ENCODE results near the gene LETM1. TPM values are rescaled to one million over a fixed set of nuclear protein-coding genes. Genes with fewer than 3 reads are reported as not detected.

Gene LETM1
- total and polyA plus RNA-seq, 2 experiments from 2014 or later = 23.3 to 68.9 TPM

DNA sequence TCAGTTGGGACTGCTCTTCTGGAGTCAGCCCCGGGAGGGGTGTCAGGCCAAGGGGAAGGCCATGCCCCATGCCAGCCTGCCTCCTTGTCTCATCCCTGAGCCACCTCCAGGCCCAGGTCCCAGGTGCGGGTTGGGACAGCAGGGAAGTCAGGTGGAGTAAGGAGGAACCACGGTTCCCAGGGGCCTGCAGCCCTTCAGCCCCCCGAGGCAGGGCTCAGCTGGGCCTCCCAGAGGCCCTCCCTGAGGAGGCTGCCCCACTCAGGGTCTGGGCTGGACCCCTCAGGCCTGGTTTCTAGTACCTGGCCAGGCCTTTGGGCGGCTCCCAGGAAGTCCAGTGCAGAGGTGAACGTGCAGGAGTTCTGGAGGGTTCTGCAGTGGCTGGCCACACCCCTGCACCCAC is 86.3 kb downstream of the LETM1 start:
- Mint-ChIP-seq H3K27ac (no peak overlapping the region), H3K9me3 (no peaks in the 10 kb centered on the region; the same call in 2 of the 3 replicates), H3K4me3 (no peak overlapping the region), H3K36me3 (ENCODE audit: low read depth) (no peaks in the 10 kb centered on the region), H3K4me1 (peaks cover 12% of the 10 kb centered on the region), H3K27me3 (ENCODE audit: insufficient read depth, low read depth, poor library complexity) (peaks cover 19% of the 10 kb centered on the region)
- no peak overlapping the region for H3K4me2 ChIP-seq
- H3K9me2 ChIP-seq (ENCODE audit: insufficient read depth) = no peaks in the 10 kb centered on the region
- H3K27ac ChIP-seq (ENCODE audit: low read depth) = no peak overlapping the region
- DNase-seq (ENCODE audit: low spot score) = no peak
- no peaks in the 10 kb centered on the region for H3K27me3 ChIP-seq (ENCODE audit: insufficient read depth)
- no peak for ATAC-seq
- H4K20me1 ChIP-seq (replicated peaks; ENCODE audit: insufficient read depth) = no peaks in the 10 kb centered on the region
- TF ChIP-seq EZH2phosphoT487 (IDR thresholded peaks at IDR 0.05; ENCODE audit: unreplicated experiment) = no peak
- TF ChIP-seq, protein P1, sequence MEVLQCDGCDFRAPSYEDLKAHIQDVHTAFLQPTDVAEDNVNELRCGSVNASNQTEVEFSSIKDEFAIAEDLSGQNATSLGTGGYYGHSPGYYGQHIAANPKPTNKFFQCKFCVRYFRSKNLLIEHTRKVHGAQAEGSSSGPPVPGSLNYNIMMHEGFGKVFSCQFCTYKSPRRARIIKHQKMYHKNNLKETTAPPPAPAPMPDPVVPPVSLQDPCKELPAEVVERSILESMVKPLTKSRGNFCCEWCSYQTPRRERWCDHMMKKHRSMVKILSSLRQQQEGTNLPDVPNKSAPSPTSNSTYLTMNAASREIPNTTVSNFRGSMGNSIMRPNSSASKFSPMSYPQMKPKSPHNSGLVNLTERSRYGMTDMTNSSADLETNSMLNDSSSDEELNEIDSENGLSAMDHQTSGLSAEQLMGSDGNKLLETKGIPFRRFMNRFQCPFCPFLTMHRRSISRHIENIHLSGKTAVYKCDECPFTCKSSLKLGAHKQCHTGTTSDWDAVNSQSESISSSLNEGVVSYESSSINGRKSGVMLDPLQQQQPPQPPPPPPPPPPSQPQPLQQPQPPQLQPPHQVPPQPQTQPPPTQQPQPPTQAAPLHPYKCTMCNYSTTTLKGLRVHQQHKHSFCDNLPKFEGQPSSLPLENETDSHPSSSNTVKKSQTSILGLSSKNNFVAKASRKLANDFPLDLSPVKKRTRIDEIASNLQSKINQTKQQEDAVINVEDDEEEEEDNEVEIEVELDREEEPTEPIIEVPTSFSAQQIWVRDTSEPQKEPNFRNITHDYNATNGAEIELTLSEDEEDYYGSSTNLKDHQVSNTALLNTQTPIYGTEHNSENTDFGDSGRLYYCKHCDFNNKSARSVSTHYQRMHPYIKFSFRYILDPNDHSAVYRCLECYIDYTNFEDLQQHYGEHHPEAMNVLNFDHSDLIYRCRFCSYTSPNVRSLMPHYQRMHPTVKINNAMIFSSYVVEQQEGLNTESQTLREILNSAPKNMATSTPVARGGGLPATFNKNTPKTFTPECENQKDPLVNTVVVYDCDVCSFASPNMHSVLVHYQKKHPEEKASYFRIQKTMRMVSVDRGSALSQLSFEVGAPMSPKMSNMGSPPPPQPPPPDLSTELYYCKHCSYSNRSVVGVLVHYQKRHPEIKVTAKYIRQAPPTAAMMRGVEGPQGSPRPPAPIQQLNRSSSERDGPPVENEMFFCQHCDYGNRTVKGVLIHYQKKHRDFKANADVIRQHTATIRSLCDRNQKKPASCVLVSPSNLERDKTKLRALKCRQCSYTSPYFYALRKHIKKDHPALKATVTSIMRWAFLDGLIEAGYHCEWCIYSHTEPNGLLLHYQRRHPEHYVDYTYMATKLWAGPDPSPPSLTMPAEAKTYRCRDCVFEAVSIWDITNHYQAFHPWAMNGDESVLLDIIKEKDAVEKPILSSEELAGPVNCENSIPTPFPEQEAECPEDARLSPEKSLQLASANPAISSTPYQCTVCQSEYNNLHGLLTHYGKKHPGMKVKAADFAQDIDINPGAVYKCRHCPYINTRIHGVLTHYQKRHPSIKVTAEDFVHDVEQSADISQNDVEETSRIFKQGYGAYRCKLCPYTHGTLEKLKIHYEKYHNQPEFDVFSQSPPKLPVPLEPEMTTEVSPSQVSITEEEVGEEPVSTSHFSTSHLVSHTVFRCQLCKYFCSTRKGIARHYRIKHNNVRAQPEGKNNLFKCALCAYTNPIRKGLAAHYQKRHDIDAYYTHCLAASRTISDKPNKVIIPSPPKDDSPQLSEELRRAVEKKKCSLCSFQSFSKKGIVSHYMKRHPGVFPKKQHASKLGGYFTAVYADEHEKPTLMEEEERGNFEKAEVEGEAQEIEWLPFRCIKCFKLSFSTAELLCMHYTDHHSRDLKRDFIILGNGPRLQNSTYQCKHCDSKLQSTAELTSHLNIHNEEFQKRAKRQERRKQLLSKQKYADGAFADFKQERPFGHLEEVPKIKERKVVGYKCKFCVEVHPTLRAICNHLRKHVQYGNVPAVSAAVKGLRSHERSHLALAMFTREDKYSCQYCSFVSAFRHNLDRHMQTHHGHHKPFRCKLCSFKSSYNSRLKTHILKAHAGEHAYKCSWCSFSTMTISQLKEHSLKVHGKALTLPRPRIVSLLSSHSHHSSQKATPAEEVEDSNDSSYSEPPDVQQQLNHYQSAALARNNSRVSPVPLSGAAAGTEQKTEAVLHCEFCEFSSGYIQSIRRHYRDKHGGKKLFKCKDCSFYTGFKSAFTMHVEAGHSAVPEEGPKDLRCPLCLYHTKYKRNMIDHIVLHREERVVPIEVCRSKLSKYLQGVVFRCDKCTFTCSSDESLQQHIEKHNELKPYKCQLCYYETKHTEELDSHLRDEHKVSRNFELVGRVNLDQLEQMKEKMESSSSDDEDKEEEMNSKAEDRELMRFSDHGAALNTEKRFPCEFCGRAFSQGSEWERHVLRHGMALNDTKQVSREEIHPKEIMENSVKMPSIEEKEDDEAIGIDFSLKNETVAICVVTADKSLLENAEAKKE (CRISPR knock-in tag; IDR thresholded peaks at IDR 0.05) = no peak
- no peak for TF ChIP-seq JUNB (IDR thresholded peaks at IDR 0.05; ENCODE audit: unreplicated experiment)
- TF ChIP-seq, protein P2, sequence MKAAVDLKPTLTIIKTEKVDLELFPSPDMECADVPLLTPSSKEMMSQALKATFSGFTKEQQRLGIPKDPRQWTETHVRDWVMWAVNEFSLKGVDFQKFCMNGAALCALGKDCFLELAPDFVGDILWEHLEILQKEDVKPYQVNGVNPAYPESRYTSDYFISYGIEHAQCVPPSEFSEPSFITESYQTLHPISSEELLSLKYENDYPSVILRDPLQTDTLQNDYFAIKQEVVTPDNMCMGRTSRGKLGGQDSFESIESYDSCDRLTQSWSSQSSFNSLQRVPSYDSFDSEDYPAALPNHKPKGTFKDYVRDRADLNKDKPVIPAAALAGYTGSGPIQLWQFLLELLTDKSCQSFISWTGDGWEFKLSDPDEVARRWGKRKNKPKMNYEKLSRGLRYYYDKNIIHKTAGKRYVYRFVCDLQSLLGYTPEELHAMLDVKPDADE (IDR thresholded peaks at IDR 0.05) = no peak
- no peak for TF ChIP-seq EZH2 (IDR thresholded peaks at IDR 0.05; ENCODE audit: low read depth, unreplicated experiment)
- no peak for TF ChIP-seq CREB1 (CRISPR knock-in tag; IDR thresholded peaks at IDR 0.05; ENCODE audit: low read depth)
- TF ChIP-seq NANOG (IDR thresholded peaks at IDR 0.05; ENCODE audit: borderline replicate concordance) = no peak
- TF ChIP-seq, protein P3, sequence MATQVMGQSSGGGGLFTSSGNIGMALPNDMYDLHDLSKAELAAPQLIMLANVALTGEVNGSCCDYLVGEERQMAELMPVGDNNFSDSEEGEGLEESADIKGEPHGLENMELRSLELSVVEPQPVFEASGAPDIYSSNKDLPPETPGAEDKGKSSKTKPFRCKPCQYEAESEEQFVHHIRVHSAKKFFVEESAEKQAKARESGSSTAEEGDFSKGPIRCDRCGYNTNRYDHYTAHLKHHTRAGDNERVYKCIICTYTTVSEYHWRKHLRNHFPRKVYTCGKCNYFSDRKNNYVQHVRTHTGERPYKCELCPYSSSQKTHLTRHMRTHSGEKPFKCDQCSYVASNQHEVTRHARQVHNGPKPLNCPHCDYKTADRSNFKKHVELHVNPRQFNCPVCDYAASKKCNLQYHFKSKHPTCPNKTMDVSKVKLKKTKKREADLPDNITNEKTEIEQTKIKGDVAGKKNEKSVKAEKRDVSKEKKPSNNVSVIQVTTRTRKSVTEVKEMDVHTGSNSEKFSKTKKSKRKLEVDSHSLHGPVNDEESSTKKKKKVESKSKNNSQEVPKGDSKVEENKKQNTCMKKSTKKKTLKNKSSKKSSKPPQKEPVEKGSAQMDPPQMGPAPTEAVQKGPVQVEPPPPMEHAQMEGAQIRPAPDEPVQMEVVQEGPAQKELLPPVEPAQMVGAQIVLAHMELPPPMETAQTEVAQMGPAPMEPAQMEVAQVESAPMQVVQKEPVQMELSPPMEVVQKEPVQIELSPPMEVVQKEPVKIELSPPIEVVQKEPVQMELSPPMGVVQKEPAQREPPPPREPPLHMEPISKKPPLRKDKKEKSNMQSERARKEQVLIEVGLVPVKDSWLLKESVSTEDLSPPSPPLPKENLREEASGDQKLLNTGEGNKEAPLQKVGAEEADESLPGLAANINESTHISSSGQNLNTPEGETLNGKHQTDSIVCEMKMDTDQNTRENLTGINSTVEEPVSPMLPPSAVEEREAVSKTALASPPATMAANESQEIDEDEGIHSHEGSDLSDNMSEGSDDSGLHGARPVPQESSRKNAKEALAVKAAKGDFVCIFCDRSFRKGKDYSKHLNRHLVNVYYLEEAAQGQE (IDR thresholded peaks at IDR 0.05; ENCODE audit: unreplicated experiment) = no peak
- no peak for TF ChIP-seq ZNF114 (CRISPR knock-in tag; IDR thresholded peaks at IDR 0.05)
- no peak for TF ChIP-seq ZNF331 (CRISPR knock-in tag; IDR thresholded peaks at IDR 0.05; ENCODE audit: low read depth)
- no peak for TF ChIP-seq STAT1 (IDR thresholded peaks at IDR 0.05; ENCODE audit: unreplicated experiment)
- TF ChIP-seq, protein P4, sequence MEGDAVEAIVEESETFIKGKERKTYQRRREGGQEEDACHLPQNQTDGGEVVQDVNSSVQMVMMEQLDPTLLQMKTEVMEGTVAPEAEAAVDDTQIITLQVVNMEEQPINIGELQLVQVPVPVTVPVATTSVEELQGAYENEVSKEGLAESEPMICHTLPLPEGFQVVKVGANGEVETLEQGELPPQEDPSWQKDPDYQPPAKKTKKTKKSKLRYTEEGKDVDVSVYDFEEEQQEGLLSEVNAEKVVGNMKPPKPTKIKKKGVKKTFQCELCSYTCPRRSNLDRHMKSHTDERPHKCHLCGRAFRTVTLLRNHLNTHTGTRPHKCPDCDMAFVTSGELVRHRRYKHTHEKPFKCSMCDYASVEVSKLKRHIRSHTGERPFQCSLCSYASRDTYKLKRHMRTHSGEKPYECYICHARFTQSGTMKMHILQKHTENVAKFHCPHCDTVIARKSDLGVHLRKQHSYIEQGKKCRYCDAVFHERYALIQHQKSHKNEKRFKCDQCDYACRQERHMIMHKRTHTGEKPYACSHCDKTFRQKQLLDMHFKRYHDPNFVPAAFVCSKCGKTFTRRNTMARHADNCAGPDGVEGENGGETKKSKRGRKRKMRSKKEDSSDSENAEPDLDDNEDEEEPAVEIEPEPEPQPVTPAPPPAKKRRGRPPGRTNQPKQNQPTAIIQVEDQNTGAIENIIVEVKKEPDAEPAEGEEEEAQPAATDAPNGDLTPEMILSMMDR (conservative IDR thresholded peaks at IDR 0.05; ENCODE audit: low read depth in 2 of 2) = no peak
- no peak for TF ChIP-seq POLR2AphosphoS5 (IDR thresholded peaks at IDR 0.05; ENCODE audit: low read depth)
- peaks cover 22% of the 10 kb centered on the region for H3K4me1 ChIP-seq (ENCODE audit: insufficient read depth)
- H3F3A ChIP-seq (replicated peaks; ENCODE audit: low read depth) = no peaks in the 10 kb centered on the region
- H3K79me2 ChIP-seq (replicated peaks; ENCODE audit: insufficient read depth) = no peaks in the 10 kb centered on the region
- H3K4me3 ChIP-seq = no peak overlapping the region
- H3K36me3 ChIP-seq (ENCODE audit: insufficient read depth) = no peaks in the 10 kb centered on the region
- no peak overlapping the region for H2AFZ ChIP-seq

Measured in GM23338 (cell line).